ENCODE results near the gene BPI. TPM values are rescaled to one million over a fixed set of nuclear protein-coding genes. Genes with fewer than 3 reads are reported as not detected.

The BPI gene
- polyA plus RNA-seq, 1 of the 3 experiments (the other 2 are of a cell fraction), result not detected

DNA sequence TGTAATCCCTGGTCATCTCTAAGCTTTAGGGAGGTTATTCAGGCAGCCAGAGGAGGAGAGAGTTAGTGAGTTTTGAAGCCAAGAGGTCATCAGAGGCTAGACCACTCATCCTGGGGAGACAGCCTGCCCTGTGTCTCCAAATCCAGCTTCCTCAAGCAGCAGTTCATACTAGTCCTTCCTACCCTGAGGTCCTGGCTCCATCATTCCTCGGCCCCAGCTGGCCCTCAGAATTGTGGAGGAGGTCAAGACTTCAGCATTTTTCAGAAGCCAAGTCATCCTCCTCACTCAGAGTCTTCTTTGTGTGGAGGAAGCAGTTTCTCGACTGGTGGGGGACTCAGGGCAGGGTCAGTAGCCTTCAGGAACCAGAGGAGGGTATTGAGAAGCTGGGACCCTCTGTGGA, 31.0 kb upstream of the BPI start:
- peak overlapping the region; percentile 41 for H3K4me2 ChIP-seq
- no peaks in the 10 kb centered on the region for H3K79me2 ChIP-seq (ENCODE audit: insufficient read depth)
- H3K9me2 ChIP-seq, result no peaks in the 10 kb centered on the region
- CTCF ChIA-PET, result interaction anchor here (1.1 kb wide), 1 partner anchor 14 kb away, joined by 3 read pairs; no protein-coding TSS in a partner anchor
- H3F3A ChIP-seq (replicated peaks; ENCODE audit: insufficient read depth), result peaks cover 43% of the 10 kb centered on the region
- H3K9me3 ChIP-seq, result no peaks in the 10 kb centered on the region
- no peak overlapping the region for H3K4me3 ChIP-seq (ENCODE audit: low read depth in 2 of 2, low read length in 1 of 2)
- peak overlapping the region in 1 of 2 experiments; percentile 58; a peak in 2 of 4 replicates for H3K27ac ChIP-seq (ENCODE audit: low read depth in 2 of 2, low read length in 1 of 2)
- H3K27me3 ChIP-seq (ENCODE audit: insufficient read depth), result no peaks in the 10 kb centered on the region
- peaks cover 0 to 25% of the 10 kb centered on the region in 2 experiments; a peak in 2 of 4 replicates for H3K4me1 ChIP-seq (ENCODE audit: control insufficient read depth in 1 of 2, insufficient read depth in 2 of 2, low read depth in 1 of 2, low read length in 1 of 2)
- peak overlapping the region; percentile 25; the same call in 1 of the 2 replicates for H2AFZ ChIP-seq (ENCODE audit: low read depth)
- no peak for TF ChIP-seq RAD21 (IDR thresholded peaks at IDR 0.05; ENCODE audit: low read length)
- no peak overlapping the region for H3K9ac ChIP-seq
- H3K36me3 ChIP-seq (replicated peaks in 1 of 2; ENCODE audit: control insufficient read depth in 1 of 2, insufficient read depth in 2 of 2, low read length in 1 of 2), result no peaks in the 10 kb centered on the region
- H4K20me1 ChIP-seq (ENCODE audit: insufficient read depth), result no peaks in the 10 kb centered on the region
- POLR2A ChIA-PET, result no interaction called here
- WGBS (ENCODE audit: low lambda C conversion rate), result 68% methylated on average over 2 of the region's 2 CpGs
- DNase-seq, result no peak

DNA sequence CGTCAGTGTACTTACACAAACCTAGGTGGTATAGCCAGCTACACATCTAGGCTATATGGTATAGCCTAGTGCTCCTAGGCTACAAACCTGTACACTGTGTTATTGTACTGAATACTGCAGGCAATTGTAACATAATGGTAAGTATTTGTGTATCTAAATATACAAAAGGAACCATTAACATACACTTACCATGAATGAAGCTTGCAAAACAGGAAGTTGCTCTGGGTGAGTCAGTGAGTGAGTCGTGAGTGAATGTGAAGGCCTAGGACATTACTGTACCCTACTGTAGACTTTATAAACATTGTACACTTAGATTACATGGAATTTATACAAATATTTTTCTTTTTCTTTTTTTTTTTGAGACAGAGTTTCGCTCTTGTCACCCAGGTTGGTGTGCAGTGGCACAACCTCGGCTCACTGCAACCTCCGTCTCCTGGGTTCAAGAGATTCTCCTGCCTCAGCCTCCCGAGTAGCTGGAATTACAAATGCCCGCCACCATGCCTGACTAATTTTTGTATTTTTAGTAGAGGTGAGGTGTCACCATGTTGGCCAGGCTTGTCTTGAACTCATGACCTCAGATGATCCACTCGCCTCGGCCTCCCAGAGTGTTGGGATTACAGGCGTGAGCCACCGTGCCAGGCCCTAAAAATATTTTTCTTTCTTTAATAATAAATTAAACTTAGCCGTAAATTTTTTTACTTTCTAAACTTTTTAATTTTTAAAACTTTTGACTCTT, 28.0 kb upstream of the BPI start:
- no peaks in the 10 kb centered on the region for H3K27me3 ChIP-seq (ENCODE audit: insufficient read depth)
- ChIA-PET POLR2A (no interaction called here), CTCF (interaction anchor here (0.6 to 1.6 kb wide), 4 partner anchors 19 to 1558 kb away, joined by 3 read pairs; no protein-coding TSS in a partner anchor)
- no peaks in the 10 kb centered on the region for H4K20me1 ChIP-seq (ENCODE audit: insufficient read depth)
- H3F3A ChIP-seq (replicated peaks; ENCODE audit: insufficient read depth), result peaks cover 41% of the 10 kb centered on the region
- no peak for DNase-seq
- 70% methylated on average over 12 of the region's 12 CpGs for WGBS (ENCODE audit: low lambda C conversion rate)
- H3K36me3 ChIP-seq (replicated peaks in 1 of 2; ENCODE audit: control insufficient read depth in 1 of 2, insufficient read depth in 2 of 2, low read length in 1 of 2), result no peaks in the 10 kb centered on the region
- H3K4me2 ChIP-seq, result peak overlapping the region; percentile 31; the same call in 1 of the 2 replicates
- no peak overlapping the region for H3K4me3 ChIP-seq (ENCODE audit: low read depth in 2 of 2, low read length in 1 of 2)
- peaks cover 0 to 20% of the 10 kb centered on the region in 2 experiments; a peak in 2 of 4 replicates for H3K4me1 ChIP-seq (ENCODE audit: control insufficient read depth in 1 of 2, insufficient read depth in 2 of 2, low read depth in 1 of 2, low read length in 1 of 2)
- no peak overlapping the region for H2AFZ ChIP-seq (ENCODE audit: low read depth)
- H3K9me3 ChIP-seq, result no peaks in the 10 kb centered on the region
- peak overlapping the region; percentile 43; the same call in 1 of the 2 replicates for H3K9ac ChIP-seq
- H3K27ac ChIP-seq (ENCODE audit: low read depth in 2 of 2, low read length in 1 of 2), result peak overlapping the region in 1 of 2 experiments; percentile 89; a peak in 2 of 4 replicates
- H3K79me2 ChIP-seq (ENCODE audit: insufficient read depth), result no peaks in the 10 kb centered on the region
- no peaks in the 10 kb centered on the region for H3K9me2 ChIP-seq
- TF ChIP-seq, protein P1, sequence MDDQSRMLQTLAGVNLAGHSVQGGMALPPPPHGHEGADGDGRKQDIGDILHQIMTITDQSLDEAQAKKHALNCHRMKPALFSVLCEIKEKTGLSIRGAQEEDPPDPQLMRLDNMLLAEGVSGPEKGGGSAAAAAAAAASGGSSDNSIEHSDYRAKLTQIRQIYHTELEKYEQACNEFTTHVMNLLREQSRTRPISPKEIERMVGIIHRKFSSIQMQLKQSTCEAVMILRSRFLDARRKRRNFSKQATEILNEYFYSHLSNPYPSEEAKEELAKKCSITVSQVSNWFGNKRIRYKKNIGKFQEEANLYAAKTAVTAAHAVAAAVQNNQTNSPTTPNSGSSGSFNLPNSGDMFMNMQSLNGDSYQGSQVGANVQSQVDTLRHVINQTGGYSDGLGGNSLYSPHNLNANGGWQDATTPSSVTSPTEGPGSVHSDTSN (IDR thresholded peaks at IDR 0.05), result no peak
- TF ChIP-seq TAF1 (IDR thresholded peaks at IDR 0.05; ENCODE audit: borderline replicate concordance, low read depth, low read length), result no peak
- no peak for TF ChIP-seq FOXJ3 (CRISPR knock-in tag; IDR thresholded peaks at IDR 0.05)
- TF ChIP-seq RCOR1 (IDR thresholded peaks at IDR 0.05; ENCODE audit: low read length), result no peak
- TF ChIP-seq EP300 (IDR thresholded peaks at IDR 0.05; ENCODE audit: borderline replicate concordance in 1 of 2, low read depth in 1 of 2, low read length in 1 of 2), result peak in 1 of 2 experiments; percentile 13; a peak in 1 of 4 replicates
- TF ChIP-seq RXRA (IDR thresholded peaks at IDR 0.05; ENCODE audit: borderline replicate concordance, low read depth), result peak; percentile 28; the same call in 1 of the 2 replicates
- TF ChIP-seq, protein P2, sequence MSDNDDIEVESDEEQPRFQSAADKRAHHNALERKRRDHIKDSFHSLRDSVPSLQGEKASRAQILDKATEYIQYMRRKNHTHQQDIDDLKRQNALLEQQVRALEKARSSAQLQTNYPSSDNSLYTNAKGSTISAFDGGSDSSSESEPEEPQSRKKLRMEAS (IDR thresholded peaks at IDR 0.05; ENCODE audit: low read depth), result no peak
- no peak for TF ChIP-seq EZH2phosphoT487 (IDR thresholded peaks at IDR 0.05; ENCODE audit: borderline replicate concordance, low read depth)
- TF ChIP-seq CHD2 (IDR thresholded peaks at IDR 0.05; ENCODE audit: low read length, partially characterized antibody), result no peak
- no peak for TF ChIP-seq NRF1 (IDR thresholded peaks at IDR 0.05; ENCODE audit: low read depth, low read length)
- TF ChIP-seq NFIC (IDR thresholded peaks at IDR 0.05; ENCODE audit: borderline replicate concordance), result 0 out of 2 replicates have a peak, but pooled peaks have one; percentile 7
- TF ChIP-seq, protein P3, sequence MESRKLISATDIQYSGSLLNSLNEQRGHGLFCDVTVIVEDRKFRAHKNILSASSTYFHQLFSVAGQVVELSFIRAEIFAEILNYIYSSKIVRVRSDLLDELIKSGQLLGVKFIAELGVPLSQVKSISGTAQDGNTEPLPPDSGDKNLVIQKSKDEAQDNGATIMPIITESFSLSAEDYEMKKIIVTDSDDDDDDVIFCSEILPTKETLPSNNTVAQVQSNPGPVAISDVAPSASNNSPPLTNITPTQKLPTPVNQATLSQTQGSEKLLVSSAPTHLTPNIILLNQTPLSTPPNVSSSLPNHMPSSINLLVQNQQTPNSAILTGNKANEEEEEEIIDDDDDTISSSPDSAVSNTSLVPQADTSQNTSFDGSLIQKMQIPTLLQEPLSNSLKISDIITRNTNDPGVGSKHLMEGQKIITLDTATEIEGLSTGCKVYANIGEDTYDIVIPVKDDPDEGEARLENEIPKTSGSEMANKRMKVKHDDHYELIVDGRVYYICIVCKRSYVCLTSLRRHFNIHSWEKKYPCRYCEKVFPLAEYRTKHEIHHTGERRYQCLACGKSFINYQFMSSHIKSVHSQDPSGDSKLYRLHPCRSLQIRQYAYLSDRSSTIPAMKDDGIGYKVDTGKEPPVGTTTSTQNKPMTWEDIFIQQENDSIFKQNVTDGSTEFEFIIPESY (IDR thresholded peaks at IDR 0.05; ENCODE audit: borderline replicate concordance, low read depth), result no peak
- no peak for TF ChIP-seq YY1 (IDR thresholded peaks at IDR 0.05; ENCODE audit: low read depth)
- no peak for TF ChIP-seq GABPA (IDR thresholded peaks at IDR 0.05; ENCODE audit: low read depth)
- no peak for TF ChIP-seq ELF1 (IDR thresholded peaks at IDR 0.05)
- TF ChIP-seq RFX5 (IDR thresholded peaks at IDR 0.05; ENCODE audit: low read length), result no peak
- TF ChIP-seq RAD21 (IDR thresholded peaks at IDR 0.05; ENCODE audit: low read length), result no peak
- TF ChIP-seq SIN3A (IDR thresholded peaks at IDR 0.05; ENCODE audit: borderline replicate concordance, low read depth, low read length), result no peak
- no peak for TF ChIP-seq SMC3 (IDR thresholded peaks at IDR 0.05; ENCODE audit: low read depth, low read length)
- TF ChIP-seq, protein P4, sequence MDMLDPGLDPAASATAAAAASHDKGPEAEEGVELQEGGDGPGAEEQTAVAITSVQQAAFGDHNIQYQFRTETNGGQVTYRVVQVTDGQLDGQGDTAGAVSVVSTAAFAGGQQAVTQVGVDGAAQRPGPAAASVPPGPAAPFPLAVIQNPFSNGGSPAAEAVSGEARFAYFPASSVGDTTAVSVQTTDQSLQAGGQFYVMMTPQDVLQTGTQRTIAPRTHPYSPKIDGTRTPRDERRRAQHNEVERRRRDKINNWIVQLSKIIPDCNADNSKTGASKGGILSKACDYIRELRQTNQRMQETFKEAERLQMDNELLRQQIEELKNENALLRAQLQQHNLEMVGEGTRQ (IDR thresholded peaks at IDR 0.05; ENCODE audit: borderline replicate concordance, low read depth, low read length), result no peak
- TF ChIP-seq GATA2 (CRISPR knock-in tag; IDR thresholded peaks at IDR 0.05), result no peak
- no peak for TF ChIP-seq POLR2AphosphoS5 (IDR thresholded peaks at IDR 0.05; ENCODE audit: low read depth, low read length)

All from SK-N-SH (cell line).